Kidney capillary endothelial cell (primary cell): Measurements from ENCODE around the gene PPM1G.

Source experiments
- DNase-seq: peaks from one replicate; pipeline ENCODE4 v3.0.0-alpha.2; 2018; ENCODE audit warnings: low spot score

PPM1G gene

GRCh38 chr2:27412419-27413152 lies 3.2 kb upstream of the PPM1G start:
- DNase-seq: no peak

- DNase-seq: peak; percentile 41
Measured at GRCh38 chr2:27408601-27409320, 630 bp downstream of the PPM1G start.

- DNase-seq: peak; percentile 64
Measured at GRCh38 chr2:27407798-27408491, 1.4 kb downstream of the PPM1G start.

GRCh38 chr2:27400348-27401135 lies 8.8 kb downstream of the PPM1G start:
- DNase-seq: no peak

GRCh38 chr2:27398962-27399361 lies 10.4 kb downstream of the PPM1G start:
- DNase-seq: no peak

- no peak for DNase-seq
Measured at GRCh38 chr2:27393225-27393624, 16.2 kb downstream of the PPM1G start.

- DNase-seq: no peak
Measured at GRCh38 chr2:27390822-27391679, 18.3 kb downstream of the PPM1G start.

DNA sequence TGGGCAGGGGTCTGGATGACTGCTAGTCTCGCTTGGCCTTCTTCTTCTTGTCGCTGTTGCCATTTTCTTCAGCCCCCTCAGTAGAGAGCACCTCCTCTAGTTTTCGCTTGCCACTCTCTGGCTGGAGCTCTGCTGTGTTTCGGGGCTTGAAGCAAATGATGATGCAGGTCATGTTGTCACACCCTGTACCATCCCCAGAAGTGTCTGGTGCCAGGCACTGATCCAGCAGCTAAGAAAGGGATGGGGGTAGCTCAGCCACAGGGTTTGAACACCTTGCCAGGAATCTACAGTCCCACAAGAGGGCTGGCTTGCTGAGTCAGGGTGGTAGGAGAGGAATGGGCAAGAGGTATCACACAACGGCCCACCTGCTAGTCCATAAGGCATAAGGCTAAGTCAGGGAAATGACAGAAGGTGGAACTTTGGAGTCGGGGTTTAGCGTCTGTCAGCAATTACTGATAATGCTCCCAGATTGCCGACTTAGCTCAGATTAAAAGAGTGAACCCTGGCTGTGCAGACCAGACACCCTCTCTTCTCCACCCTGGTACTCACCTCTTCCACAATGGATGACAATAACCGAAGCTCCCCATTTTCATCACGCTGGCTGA lies 27.7 kb downstream of the PPM1G start:
- no peak for DNase-seq

- peak; percentile 90 for DNase-seq
Measured at GRCh38 chr2:27380626-27381545, 28.5 kb downstream of the PPM1G start, which contains the start of gene ZNF513. TSS of gene ZNF513 (minus strand) at chr2:27380734. CDS start at chr2:27380526, 208 bp downstream.

DNA sequence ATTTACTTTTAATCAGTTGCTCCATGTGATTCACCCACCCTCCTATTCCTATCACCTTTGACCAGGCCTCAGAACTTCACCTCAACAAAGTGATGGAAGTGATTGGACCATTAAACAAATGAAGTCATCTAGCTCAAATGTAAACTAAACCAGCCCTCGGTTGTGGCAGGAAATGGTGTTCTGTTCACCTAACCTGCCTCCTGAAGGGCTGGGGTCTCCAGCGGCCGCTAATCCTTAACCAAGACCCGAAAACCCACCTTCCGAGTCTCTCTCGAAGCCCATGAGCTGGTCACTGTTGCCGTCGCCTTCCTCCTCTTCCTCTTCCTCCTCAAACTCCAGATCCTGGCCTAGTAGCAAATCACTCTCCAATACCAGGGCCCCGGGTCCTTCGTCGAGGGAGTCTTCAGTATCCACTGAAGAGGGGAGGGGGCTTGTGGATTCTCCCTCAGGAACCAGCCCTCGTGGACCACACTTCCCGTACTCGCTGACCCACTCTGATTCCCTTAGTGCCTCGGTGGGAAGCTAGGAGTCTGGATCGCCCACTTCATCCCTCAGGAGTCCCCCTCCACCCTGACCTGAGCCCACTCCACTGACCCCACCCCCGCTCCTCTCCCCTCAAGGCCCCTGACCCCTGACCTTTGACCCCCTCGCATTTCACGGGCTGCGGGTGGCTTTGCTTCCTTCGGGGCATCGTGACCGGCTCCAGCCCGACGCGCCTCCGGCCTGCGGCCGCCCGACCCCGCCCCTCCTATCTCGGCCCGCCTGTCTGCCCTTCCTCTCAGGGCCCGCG lies 29.4 kb downstream of the PPM1G start:
- peak; percentile 26 for DNase-seq

- no peak for DNase-seq
Measured at GRCh38 chr2:27379383-27379835, 30.0 kb downstream of the PPM1G start.

DNA sequence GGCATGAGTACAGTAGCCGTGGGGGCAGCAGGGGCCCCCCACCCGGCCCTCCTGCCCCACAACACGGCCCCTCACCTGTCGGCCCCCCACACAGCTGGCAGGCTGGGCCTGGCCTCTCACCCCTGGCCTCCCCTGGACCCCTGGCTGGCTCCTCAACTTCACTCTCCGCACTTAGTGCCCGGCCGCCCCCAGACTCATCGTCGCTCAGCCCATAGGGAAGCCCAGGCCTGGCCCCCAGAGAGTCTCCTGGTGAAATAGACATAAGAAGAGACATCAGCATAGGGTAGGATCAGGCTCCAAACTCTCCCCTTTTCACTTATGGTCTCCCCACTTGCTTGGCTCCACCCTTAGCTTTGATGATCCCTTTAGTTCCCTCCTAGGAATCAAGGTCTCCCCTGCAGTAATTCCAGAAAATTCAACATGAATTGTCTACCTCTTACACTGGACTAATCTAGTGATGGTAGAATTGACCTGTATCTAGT lies 30.5 kb downstream of the PPM1G start:
- no peak for DNase-seq

DNA sequence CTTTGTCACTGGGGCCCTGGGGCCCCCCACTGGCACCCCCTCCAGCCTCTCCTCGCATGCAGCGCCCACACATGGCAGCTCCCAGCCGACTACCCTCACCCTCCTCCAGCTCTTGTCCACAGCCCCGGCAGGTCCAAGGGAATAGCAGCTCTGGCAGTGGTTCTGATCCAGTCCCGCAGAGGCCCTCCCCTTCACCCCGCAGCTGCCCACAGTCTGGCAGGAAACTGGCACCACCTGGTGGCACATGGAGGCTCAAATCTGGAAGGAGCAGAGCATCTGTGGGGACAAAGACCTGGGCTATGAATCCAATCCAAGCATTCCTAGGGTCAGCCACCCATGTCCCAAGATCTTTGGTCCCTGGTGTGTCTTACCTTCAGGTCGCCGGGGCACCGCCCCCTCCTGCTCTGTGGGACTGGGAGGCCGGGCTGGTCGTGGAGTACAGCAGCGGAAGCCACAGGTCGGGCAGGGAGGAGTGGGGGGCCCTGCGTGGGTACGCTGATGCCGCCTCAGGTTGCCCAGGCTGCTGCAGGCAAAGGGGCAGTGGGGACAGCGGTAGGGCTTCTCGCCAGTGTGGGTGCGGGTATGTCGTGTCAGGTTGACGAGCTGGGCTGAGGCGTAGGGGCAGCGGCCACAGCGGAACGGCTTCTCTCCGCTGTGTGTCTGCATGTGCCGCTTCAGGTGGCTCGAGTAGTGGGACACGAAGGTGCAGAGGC lies 31.1 kb downstream of the PPM1G start:
- no peak for DNase-seq

DNA sequence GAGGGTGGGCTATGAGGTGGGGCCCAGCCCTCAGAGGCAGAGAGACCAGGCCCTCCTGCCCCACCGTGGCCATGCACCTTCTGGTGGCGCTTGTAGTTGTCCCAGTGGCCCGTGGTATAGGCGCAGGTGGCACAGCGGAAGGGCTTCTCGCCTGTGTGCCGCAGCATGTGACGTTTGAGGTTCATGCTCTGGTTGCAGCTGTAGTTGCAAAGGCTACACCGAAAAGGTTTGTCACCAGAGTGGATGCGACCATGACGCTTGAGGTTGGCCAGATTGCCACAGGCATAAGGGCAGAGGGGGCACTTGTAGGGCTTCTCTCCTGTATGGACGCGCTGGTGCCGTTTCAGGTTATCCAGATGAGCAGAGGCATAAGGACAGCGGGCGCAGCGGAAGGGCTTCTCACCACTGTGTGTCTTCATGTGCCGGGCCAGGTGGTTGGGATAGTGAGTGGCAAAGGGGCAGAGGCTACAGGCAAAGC lies 31.7 kb downstream of the PPM1G start:
- DNase-seq: no peak

GRCh38 chr2:27376866-27377617 lies 32.3 kb downstream of the PPM1G start:
- no peak for DNase-seq

DNA sequence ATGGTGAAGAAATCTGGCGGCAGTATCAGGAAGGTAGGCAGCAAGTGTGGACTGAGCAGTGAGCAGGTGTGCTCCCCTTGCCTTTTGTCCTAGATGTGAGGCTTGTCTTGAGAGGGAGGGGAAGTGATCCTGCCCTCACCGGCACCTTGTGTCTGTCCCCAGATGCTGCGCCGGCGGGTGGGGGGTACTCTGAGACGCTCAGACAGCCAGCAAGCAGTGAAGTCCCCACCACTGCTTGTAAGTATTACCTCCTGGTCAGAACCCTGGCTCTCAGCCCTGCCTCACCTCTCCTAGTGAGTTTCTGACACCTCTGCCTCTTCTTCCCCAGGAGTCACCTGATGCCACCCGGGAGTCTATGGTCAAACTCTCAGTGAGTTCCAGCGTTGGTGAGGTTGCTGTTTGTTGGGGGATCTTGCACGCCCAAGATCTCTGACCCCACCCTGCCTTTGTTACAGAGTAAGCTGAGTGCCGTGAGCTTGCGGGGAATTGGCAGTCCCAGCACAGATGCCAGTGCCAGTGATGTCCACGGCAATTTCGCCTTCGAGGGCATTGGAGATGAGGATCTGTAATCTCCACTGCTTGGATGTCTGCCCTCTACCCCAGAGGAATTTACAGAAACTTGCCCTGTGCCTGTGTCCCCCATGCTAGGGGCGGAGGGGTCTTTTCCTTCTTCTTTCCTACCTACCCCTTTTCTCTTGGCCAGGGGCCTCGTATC lies 33.1 kb downstream of the PPM1G start:
- DNase-seq: no peak
